HL-60 (cell line): ENCODE results near the gene HS3ST4.

Experiments used
- CTCF ChIP-seq: IDR thresholded peaks from one replicate; pipeline ENCODE4 v1.5.1; 2011; ENCODE audit warnings: low read length, control low read depth, inconsistent platforms; ENCODE audit not compliant: insufficient read depth
- GABPA ChIP-seq: IDR thresholded peaks from 2 replicates; pipeline ENCODE4 v1.6.1; 2012; ENCODE audit warnings: low read depth
- POLR2AphosphoS5 ChIP-seq: IDR thresholded peaks from 2 replicates; pipeline ENCODE4 v1.6.1; 2012; ENCODE audit warnings: low read depth
- REST ChIP-seq: IDR thresholded peaks from 2 replicates; pipeline ENCODE4 v1.6.1; 2012; ENCODE audit warnings: low read depth; ENCODE audit not compliant: insufficient replicate concordance

GRCh38 chr16:26041952-26042668, 350.4 kb downstream of the HS3ST4 start:
- TF ChIP-seq CTCF (no peak), POLR2AphosphoS5 (no peak), GABPA (no peak), REST (no peak)
